Ishikawa (cell line): ENCODE results near the gene TMEM108.

Experiments
- CEBPB ChIP-seq: IDR thresholded peaks from 2 replicates; pipeline ENCODE4 v1.6.1; 2012
- CREB1 ChIP-seq: IDR thresholded peaks from 2 replicates; pipeline ENCODE4 v1.6.1; 2012; ENCODE audit warnings: low read depth
- EGR1 ChIP-seq: IDR thresholded peaks from 2 replicates; pipeline ENCODE4 v1.6.1; 2012
- EP300 ChIP-seq: IDR thresholded peaks from 2 replicates; pipeline ENCODE4 v1.6.1; 2012; ENCODE audit warnings: borderline replicate concordance
- FOXM1 ChIP-seq: IDR thresholded peaks from 2 replicates; pipeline ENCODE4 v1.6.1; 2012; ENCODE audit warnings: low read depth, borderline replicate concordance
- NFIC ChIP-seq: IDR thresholded peaks from 2 replicates; pipeline ENCODE4 v1.6.1; 2012
- RAD21 ChIP-seq: IDR thresholded peaks from 2 replicates; pipeline ENCODE4 v1.6.1; 2012; ENCODE audit warnings: low read depth
- TAF1 ChIP-seq: IDR thresholded peaks from 2 replicates; pipeline ENCODE4 v1.6.1; 2012; ENCODE audit warnings: low read depth, mild to moderate bottlenecking
- TCF12 ChIP-seq: IDR thresholded peaks from 2 replicates; pipeline ENCODE4 v1.6.1; 2012; ENCODE audit warnings: low read depth
- TEAD4 ChIP-seq: IDR thresholded peaks from 2 replicates; pipeline ENCODE4 v1.6.1; 2012
- YY1 ChIP-seq: IDR thresholded peaks from 2 replicates; pipeline ENCODE4 v1.6.1; 2012; ENCODE audit warnings: low read depth
- ZBTB7A ChIP-seq: IDR thresholded peaks from 2 replicates; pipeline ENCODE4 v1.6.1; 2012; ENCODE audit warnings: low read depth
- TF ChIP-seq, protein P1 (sequence below): IDR thresholded peaks from 2 replicates; pipeline ENCODE4 v1.6.1; 2012
- TF ChIP-seq, protein P2 (sequence below): IDR thresholded peaks from 2 replicates; pipeline ENCODE4 v1.6.1; 2012
- TF ChIP-seq, protein P3 (sequence below): IDR thresholded peaks from 2 replicates; pipeline ENCODE4 v1.6.1; 2012; ENCODE audit warnings: low read depth, mild to moderate bottlenecking

Gene TMEM108

DNA sequence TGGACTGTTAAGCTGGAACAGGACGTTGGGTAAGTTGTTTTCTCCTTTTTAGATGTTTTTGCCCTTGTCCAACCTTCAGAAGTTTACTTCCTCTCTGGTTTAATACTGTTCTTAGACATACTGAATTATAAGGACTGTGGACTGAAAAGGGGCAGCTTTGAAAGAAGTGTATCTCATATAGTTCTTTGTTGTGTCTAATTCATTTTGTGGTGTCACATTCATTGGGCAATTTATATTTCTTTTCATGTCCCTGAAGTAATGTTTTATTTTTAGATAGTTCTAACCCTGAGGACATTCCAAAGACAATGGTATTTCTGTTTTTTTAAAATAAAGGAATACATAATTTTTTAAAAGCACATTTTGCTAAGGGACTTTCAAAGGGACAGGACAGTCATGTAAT, 45.2 kb downstream of the TMEM108 start:
- TF ChIP-seq CREB1 (no peak), EP300 (no peak), CEBPB (no peak), TEAD4 (no peak), TAF1 (no peak), FOXM1 (no peak), EGR1 (no peak), YY1 (no peak), ZBTB7A (no peak), RAD21 (no peak), NFIC (no peak), TCF12 (no peak)
- TF ChIP-seq, protein P1, sequence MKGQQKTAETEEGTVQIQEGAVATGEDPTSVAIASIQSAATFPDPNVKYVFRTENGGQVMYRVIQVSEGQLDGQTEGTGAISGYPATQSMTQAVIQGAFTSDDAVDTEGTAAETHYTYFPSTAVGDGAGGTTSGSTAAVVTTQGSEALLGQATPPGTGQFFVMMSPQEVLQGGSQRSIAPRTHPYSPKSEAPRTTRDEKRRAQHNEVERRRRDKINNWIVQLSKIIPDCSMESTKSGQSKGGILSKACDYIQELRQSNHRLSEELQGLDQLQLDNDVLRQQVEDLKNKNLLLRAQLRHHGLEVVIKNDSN, result no peak
- TF ChIP-seq, protein P2, sequence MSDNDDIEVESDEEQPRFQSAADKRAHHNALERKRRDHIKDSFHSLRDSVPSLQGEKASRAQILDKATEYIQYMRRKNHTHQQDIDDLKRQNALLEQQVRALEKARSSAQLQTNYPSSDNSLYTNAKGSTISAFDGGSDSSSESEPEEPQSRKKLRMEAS, result no peak
- TF ChIP-seq, protein P3, sequence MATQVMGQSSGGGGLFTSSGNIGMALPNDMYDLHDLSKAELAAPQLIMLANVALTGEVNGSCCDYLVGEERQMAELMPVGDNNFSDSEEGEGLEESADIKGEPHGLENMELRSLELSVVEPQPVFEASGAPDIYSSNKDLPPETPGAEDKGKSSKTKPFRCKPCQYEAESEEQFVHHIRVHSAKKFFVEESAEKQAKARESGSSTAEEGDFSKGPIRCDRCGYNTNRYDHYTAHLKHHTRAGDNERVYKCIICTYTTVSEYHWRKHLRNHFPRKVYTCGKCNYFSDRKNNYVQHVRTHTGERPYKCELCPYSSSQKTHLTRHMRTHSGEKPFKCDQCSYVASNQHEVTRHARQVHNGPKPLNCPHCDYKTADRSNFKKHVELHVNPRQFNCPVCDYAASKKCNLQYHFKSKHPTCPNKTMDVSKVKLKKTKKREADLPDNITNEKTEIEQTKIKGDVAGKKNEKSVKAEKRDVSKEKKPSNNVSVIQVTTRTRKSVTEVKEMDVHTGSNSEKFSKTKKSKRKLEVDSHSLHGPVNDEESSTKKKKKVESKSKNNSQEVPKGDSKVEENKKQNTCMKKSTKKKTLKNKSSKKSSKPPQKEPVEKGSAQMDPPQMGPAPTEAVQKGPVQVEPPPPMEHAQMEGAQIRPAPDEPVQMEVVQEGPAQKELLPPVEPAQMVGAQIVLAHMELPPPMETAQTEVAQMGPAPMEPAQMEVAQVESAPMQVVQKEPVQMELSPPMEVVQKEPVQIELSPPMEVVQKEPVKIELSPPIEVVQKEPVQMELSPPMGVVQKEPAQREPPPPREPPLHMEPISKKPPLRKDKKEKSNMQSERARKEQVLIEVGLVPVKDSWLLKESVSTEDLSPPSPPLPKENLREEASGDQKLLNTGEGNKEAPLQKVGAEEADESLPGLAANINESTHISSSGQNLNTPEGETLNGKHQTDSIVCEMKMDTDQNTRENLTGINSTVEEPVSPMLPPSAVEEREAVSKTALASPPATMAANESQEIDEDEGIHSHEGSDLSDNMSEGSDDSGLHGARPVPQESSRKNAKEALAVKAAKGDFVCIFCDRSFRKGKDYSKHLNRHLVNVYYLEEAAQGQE, result no peak

DNA sequence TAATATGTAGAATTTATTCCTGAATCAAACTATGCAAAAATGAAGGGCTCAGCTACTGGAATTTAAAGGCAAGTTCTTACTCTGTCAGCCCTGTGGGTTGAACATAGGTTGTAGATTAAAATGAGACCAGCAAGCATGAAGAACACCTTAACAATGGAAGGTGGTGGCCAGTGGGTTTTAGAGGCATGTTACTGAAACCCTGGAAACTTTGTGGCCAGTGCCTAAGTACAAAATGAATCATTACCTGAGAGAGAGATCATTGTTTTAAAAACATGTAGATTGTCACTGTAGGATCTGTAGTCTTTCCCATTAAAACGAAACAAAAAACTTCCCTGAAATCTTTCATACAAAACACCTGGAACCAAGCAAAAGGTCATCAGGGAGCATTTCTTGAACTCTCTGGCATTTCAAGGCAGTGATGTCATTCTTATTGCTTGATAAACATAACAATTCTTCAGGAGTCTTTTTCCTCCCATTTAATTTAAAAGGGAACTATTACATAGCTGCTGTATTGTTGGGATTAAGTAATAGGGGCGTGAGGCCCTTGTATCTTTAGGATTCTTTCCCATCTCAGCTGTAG, 51.8 kb downstream of the TMEM108 start:
- TF ChIP-seq CREB1 (no peak), TAF1 (no peak), FOXM1 (no peak), RAD21 (no peak), CEBPB (no peak)

DNA sequence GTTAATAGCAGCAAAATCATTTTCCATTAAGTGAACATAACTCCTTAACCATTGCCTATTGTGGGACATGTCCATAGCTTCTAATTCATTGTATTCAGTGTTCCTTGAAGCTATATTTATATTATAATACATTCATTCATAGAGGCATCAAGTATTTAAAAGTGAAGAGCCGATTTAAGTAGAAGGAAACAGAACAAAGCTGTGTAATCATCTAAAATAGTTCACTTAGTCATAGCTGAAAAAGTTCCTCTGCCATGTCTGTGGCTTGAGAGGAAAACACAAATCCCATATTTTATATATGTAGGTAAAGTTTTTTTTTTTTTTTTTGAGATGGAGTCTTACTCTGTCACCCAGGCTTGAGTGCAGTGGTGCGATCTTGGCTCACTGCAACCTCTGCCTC, 54.5 kb downstream of the TMEM108 start:
- TF ChIP-seq ZBTB7A (no peak), CEBPB (no peak), TCF12 (no peak), EP300 (no peak)

DNA sequence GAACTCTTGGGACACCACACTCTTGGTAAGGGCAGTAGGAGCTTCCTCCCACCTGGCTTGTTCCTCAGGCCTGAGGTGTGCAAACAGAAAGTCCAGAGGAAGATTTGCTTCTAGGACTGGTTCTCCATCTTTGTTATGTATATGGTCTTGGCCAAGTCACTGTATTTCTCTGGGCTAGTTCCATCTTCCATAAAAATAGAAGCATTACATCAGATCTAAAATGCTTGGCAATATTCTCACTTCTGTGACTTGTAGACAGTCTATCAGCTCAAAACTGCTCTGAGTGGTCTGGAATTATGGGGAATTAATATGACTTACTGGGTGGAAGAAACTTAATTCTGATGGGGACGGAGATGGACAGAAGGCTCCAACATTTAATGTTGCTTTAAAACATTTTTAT, 55.2 kb downstream of the TMEM108 start:
- TF ChIP-seq EGR1 (no peak), EP300 (no peak), RAD21 (no peak)

DNA sequence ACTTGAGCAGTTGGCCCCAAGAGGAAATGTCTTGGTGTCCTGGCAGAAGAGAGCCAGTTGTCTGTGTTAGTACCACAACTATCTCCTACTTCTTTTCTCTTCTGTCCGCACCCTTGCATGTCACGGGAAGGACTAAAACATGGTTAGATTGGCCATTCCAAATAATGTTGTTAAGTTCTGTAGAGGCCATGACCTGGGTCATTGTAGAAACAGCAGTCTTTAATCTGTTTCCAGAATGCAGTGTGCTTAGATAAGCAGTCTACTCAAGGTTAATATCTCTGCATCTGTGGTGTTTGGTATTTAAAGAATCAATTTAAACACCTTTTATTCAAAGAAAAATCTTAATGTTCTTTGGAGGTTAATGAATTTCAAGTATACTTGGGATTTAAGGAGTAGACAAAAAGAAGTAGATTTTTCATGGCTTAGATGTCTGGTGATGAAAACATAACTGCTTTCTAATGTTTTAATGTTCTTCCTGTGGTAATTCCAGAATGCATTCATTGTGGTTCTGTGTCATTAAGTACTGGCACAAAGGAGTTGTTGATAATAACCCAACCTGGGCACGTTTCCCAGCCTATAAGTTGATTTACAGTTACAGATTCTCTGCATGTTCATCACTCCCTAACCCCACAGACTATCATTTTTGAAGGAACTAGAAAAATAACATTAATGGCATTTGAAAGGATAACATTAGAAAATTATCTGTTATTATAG, 58.9 kb downstream of the TMEM108 start:
- TF ChIP-seq, protein P3, result no peak
- TF ChIP-seq, protein P2, result no peak
- TF ChIP-seq TAF1 (no peak), EGR1 (no peak), FOXM1 (no peak), CREB1 (no peak), EP300 (no peak), TCF12 (no peak), CEBPB (no peak), TEAD4 (no peak), YY1 (no peak), ZBTB7A (no peak), NFIC (no peak), RAD21 (no peak)
- TF ChIP-seq, protein P1, result no peak

DNA sequence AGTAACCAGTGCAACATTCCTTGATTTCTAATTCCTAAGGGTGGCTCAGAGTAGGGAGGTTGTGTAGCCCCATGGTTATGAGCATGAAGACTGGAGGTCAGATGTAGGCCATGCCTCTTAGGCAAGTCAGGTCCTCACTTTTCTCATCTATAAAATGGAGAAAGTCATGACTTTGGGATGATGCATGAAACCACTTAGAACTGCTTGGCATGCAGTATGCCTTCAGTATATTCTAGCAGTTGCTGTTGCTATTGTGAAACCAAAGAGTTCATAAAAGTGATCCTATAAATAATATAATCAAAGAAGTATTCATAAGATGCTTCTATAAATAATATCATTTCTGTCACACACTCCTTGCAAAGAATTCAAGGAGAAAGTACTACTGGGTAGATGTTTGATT, 65.5 kb downstream of the TMEM108 start:
- no peak for TF ChIP-seq CEBPB
- no peak for TF ChIP-seq CREB1
- no peak for TF ChIP-seq TCF12
